Measurements from ENCODE around the gene POU3F3. TPM values are rescaled to one million over a fixed set of nuclear protein-coding genes. Genes with fewer than 3 reads are reported as not detected.

Gene POU3F3
- total and polyA plus RNA-seq, 4 donors: 0.23 TPM; not detected in 3

DNA sequence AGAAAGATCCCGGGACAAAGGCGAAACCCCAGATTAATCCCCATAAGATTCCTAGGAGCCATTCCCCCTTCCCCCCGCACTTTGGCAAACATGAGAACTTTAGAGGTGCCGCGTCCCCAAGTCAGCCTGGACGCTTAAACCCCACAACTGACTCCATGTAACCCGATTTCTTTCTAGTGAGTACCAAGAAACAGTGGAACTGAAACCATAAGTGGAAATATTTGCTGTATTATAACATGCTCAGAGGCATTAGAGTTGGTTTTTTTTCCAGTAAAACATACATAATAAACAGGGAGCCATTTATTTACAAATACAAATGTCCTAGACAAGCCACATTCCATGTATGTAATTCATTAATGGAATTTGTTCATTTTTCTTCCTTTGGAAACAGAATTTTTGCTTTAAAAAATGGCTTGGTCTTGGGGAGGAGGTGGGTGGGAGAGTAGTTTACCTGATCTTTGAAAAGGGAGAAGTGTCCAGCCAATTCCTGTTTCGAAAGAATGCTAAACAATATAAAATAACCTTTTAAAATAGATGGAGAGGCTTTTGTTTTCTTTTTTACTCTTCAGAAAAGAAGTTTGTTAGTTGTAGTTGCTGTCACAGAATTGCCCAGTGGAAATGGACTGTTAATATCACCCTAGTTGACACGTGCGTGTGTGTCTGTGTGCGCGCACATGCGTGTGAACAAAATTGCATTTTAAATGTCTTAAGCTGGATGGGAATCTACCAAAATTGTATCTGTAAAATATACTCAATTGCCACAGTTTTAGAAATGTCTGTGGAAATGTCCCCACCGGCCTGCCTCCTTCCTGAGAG is 10.6 kb downstream of the POU3F3 start:
- no peak overlapping the region for H3K4me3 ChIP-seq
- ATAC-seq (ENCODE audit: insufficient read depth, low FRiP score): no peak
- peaks cover 37 to 97% (median 92%) of the 10 kb centered on the region in 3 donors for H3K27me3 ChIP-seq (ENCODE audit: control insufficient read depth in 3 of 3, insufficient read depth in 3 of 3, low read length in 2 of 3)
- no peak overlapping the region for H3K27ac ChIP-seq (ENCODE audit: low read depth in 1 of 2, low read length in 1 of 2)
- TF ChIP-seq, protein P1, sequence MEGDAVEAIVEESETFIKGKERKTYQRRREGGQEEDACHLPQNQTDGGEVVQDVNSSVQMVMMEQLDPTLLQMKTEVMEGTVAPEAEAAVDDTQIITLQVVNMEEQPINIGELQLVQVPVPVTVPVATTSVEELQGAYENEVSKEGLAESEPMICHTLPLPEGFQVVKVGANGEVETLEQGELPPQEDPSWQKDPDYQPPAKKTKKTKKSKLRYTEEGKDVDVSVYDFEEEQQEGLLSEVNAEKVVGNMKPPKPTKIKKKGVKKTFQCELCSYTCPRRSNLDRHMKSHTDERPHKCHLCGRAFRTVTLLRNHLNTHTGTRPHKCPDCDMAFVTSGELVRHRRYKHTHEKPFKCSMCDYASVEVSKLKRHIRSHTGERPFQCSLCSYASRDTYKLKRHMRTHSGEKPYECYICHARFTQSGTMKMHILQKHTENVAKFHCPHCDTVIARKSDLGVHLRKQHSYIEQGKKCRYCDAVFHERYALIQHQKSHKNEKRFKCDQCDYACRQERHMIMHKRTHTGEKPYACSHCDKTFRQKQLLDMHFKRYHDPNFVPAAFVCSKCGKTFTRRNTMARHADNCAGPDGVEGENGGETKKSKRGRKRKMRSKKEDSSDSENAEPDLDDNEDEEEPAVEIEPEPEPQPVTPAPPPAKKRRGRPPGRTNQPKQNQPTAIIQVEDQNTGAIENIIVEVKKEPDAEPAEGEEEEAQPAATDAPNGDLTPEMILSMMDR (IDR thresholded peaks at IDR 0.05; ENCODE audit: control extremely low read depth, extremely low read depth): no peak
- WGBS, 2 donors: 12 to 15% methylated on average over 14 of the region's 14 CpGs
- H3K36me3 ChIP-seq (ENCODE audit: control insufficient read depth in 4 of 4, insufficient read depth in 4 of 4, low read length in 4 of 4): no peaks in the 10 kb centered on the region
- peak in 1 of 3 donors; percentile 22 for DNase-seq
- peaks cover 0 to 15% (median 0%) of the 10 kb centered on the region in 5 donors for H3K4me1 ChIP-seq (ENCODE audit: control insufficient read depth in 5 of 5, insufficient read depth in 5 of 5, low read length in 5 of 5)
- no peak overlapping the region for H3K9ac ChIP-seq (ENCODE audit: insufficient read depth in 1 of 2, low read length in 2 of 2)
- peaks cover 0 to 15% (median 0%) of the 10 kb centered on the region in 4 donors for H3K9me3 ChIP-seq (ENCODE audit: control insufficient read depth in 4 of 4, insufficient read depth in 3 of 4, low read length in 3 of 4)

DNA sequence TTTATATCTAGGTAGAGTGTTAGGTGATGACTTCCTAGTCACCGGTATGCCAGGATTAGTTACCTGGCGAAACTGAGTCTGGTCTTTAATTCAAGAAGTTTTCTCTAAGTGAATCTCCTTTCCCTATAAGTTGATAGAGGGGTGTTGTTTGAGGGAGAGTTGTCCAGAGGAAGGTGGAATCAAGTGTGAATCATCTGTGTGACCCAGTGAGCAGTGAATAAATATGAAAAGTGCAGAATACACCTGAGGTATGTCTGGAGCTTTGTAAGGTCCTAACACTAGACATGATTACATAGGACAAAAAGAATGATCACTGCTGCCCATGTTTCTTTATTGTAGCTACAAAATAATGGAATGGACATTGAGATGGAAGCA is 11.2 kb downstream of the POU3F3 start:
- H3K27ac ChIP-seq (ENCODE audit: low read depth in 1 of 2, low read length in 1 of 2): no peak overlapping the region
- WGBS, 2 donors: 7 to 12% methylated on average over 2 of the region's 2 CpGs
- no peaks in the 10 kb centered on the region for H3K36me3 ChIP-seq (ENCODE audit: control insufficient read depth in 4 of 4, insufficient read depth in 4 of 4, low read length in 4 of 4)
- no peak for ATAC-seq (ENCODE audit: insufficient read depth, low FRiP score)
- no peak overlapping the region for H3K4me3 ChIP-seq
- H3K9me3 ChIP-seq (ENCODE audit: control insufficient read depth in 4 of 4, insufficient read depth in 3 of 4, low read length in 3 of 4): peaks cover 0 to 15% (median 0%) of the 10 kb centered on the region in 4 donors
- TF ChIP-seq, protein P1 (IDR thresholded peaks at IDR 0.05; ENCODE audit: control extremely low read depth, extremely low read depth): no peak
- peaks cover 0 to 15% (median 0%) of the 10 kb centered on the region in 5 donors for H3K4me1 ChIP-seq (ENCODE audit: control insufficient read depth in 5 of 5, insufficient read depth in 5 of 5, low read length in 5 of 5)
- H3K9ac ChIP-seq (ENCODE audit: insufficient read depth in 1 of 2, low read length in 2 of 2): no peak overlapping the region
- H3K27me3 ChIP-seq (ENCODE audit: control insufficient read depth in 3 of 3, insufficient read depth in 3 of 3, low read length in 2 of 3): peaks cover 34 to 97% (median 90%) of the 10 kb centered on the region in 3 donors
- DNase-seq: no peak

DNA sequence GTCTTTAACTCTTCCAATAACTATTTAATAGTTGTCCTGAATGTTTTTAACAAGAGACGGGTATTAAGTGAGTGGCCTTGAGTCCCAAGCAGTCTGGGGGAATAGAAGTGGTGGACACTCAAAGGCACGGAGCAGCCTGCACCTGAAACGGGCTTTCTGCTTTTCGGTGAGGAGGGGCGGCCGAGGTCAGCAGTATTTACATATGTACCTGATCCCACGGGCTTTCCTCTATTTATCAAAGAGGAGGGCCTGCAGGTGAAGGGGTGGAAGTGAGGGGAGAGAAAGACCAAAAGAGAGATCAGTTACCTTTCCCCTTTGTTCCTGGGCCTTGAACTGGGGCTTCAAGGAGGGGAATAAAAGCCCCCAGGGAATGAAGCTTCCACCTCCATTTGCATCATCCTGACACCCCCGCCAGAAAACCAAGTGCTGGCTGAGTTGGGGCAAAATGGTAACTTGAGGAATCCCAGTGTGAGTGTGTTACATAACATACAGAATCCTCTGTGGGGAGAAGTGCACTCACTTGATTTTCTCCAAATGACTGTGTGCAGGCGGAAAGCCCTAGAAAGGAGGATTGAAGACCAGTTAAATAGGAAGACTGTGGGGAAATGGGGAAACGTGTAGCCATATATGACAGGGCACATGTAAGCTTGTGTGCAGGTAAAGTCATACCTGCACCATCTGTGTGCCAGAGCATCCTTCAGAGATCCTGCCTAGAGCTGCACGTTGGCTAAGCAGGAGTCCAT is 12.4 kb downstream of the POU3F3 start:
- ATAC-seq (ENCODE audit: insufficient read depth, low FRiP score) (no peak), DNase-seq (no peak)
- Histone ChIP-seq H3K4me3 (no peak overlapping the region), H3K27me3 (ENCODE audit: control insufficient read depth in 3 of 3, insufficient read depth in 3 of 3, low read length in 2 of 3) (peaks cover 41 to 99% (median 90%) of the 10 kb centered on the region in 3 donors), H3K27ac (ENCODE audit: low read depth in 1 of 2, low read length in 1 of 2) (no peak overlapping the region), H3K9ac (ENCODE audit: insufficient read depth in 1 of 2, low read length in 2 of 2) (no peak overlapping the region), H3K4me1 (ENCODE audit: control insufficient read depth in 5 of 5, insufficient read depth in 5 of 5, low read length in 5 of 5) (peaks cover 0 to 15% (median 0%) of the 10 kb centered on the region in 5 donors), H3K9me3 (ENCODE audit: control insufficient read depth in 4 of 4, insufficient read depth in 3 of 4, low read length in 3 of 4) (peaks cover 0 to 15% (median 0%) of the 10 kb centered on the region in 4 donors), H3K36me3 (ENCODE audit: control insufficient read depth in 4 of 4, insufficient read depth in 4 of 4, low read length in 4 of 4) (no peaks in the 10 kb centered on the region)
- TF ChIP-seq, protein P1 (IDR thresholded peaks at IDR 0.05; ENCODE audit: control extremely low read depth, extremely low read depth): no peak
- 9 to 10% methylated on average over 11 of the region's 11 CpGs for WGBS, 2 donors
